Endodermal cell (in vitro differentiated cells): Measurements from ENCODE around the gene SFTPA2. TPM values are rescaled to one million over a fixed set of nuclear protein-coding genes. Genes with fewer than 3 reads are reported as not detected.
"Not testable (repeated sequence)": the region's sequence is repeated elsewhere in the genome, so short reads cannot be mapped to it uniquely, and the experiment has no call there.

Experiments used
- DNase-seq: peaks from one replicate; pipeline ENCODE4 v3.0.0-alpha.2; 2017
- H3K27ac ChIP-seq: 2 replicates; pipeline ENCODE4 v1.5.1; 2013; ENCODE audit warnings: mild to moderate bottlenecking, low read depth, low read length, moderate library complexity
- H3K27me3 ChIP-seq: 2 replicates; pipeline ENCODE4 v1.6.1; 2013; ENCODE audit warnings: mild to moderate bottlenecking, low read length, moderate library complexity; ENCODE audit not compliant: insufficient read depth, control insufficient read depth, poor library complexity, severe bottlenecking
- H3K36me3 ChIP-seq: 2 replicates; pipeline ENCODE4 v1.7.0; 2013; ENCODE audit warnings: mild to moderate bottlenecking, low read length, moderate library complexity; ENCODE audit not compliant: control insufficient read depth, insufficient read depth
- H3K4me1 ChIP-seq: one replicate; pipeline ENCODE4 v1.7.0; 2013; ENCODE audit warnings: low read length; ENCODE audit not compliant: control insufficient read depth, insufficient read depth
- H3K4me3 ChIP-seq: 2 replicates; pipeline ENCODE4 v1.5.1; 2013; ENCODE audit warnings: mild to moderate bottlenecking, low read length, moderate library complexity
- H3K9ac ChIP-seq: 2 replicates; pipeline ENCODE4 v1.6.1; 2013; ENCODE audit warnings: mild to moderate bottlenecking, low read length, moderate library complexity; ENCODE audit not compliant: poor library complexity, severe bottlenecking; ENCODE audit errors: extremely low read depth
- H3K9me3 ChIP-seq: 2 replicates; pipeline ENCODE4 v1.6.1; 2013; ENCODE audit warnings: mild to moderate bottlenecking, low read length, moderate library complexity; ENCODE audit not compliant: control insufficient read depth
- H3K27ac Mint-ChIP-seq: 2 replicates; pipeline ENCODE4 v1.8.0; 2020; ENCODE audit warnings: mixed read lengths
- H3K27me3 Mint-ChIP-seq: 2 replicates; pipeline ENCODE4 v1.8.0; 2021; ENCODE audit warnings: mild to moderate bottlenecking, mixed read lengths; ENCODE audit not compliant: insufficient read depth
- H3K36me3 Mint-ChIP-seq: 2 replicates; pipeline ENCODE4 v1.8.0; 2020; ENCODE audit warnings: low read depth, mixed read lengths
- H3K4me1 Mint-ChIP-seq: 2 replicates; pipeline ENCODE4 v1.8.0; 2020; ENCODE audit warnings: mixed read lengths
- H3K4me3 Mint-ChIP-seq: 2 replicates; pipeline ENCODE4 v1.8.0; 2020; ENCODE audit warnings: mild to moderate bottlenecking, moderate library complexity, mixed read lengths
- H3K9me3 Mint-ChIP-seq: 2 replicates; pipeline ENCODE4 v1.8.0; 2020; ENCODE audit warnings: mild to moderate bottlenecking, mixed read lengths
- WGBS, 2 experiments: methylation state at CpG; one replicate each; pipeline versions ENCODE4 v1.1.5 to v1.1.7; 2013; ENCODE audit warnings: missing lambda C conversion rate in 2 of 2, mixed read lengths in 1 of 2; ENCODE audit not compliant: insufficient coverage in 1 of 2, insufficient read length in 1 of 2; 5-methylcytosine and 5-hydroxymethylcytosine counted together
- total RNA-seq, 2 donors: library from RNA; stranded (reverse); fragmentation: NEBNext Ultra II Directional in 1 of 2; extraction: Animal tissue kit (Norgen Biotek cat#: 25700) in 1 of 2; gene quantifications; 2 replicates in 1 of 2; 3 replicates in 1 of 2; pipeline ENCODE4 v1.2.1, GENCODE V29; 2021
- TF ChIP-seq, protein P1 (sequence below): fragments of 200-600 bp; sonication (generic); conservative IDR thresholded peaks from 2 replicates; pipeline ENCODE4 v1.5.0; 2021; ENCODE audit warnings: antibody characterized with exemption, mild to moderate bottlenecking

Gene SFTPA2
- total RNA-seq, 2 donors from 2014 or later, result not detected

- H3K27ac ChIP-seq, result no peak overlapping the region
- no peak overlapping the region for H3K9ac ChIP-seq
- DNase-seq, result no peak
- H3K27me3 ChIP-seq, result peaks cover 20% of the 10 kb centered on the region
- Mint-ChIP-seq H3K4me1 (no peaks in the 10 kb centered on the region), H3K9me3 (peaks cover 14% of the 10 kb centered on the region), H3K36me3 (no peaks in the 10 kb centered on the region), H3K27me3 (peaks cover 14% of the 10 kb centered on the region), H3K4me3 (no peak overlapping the region), H3K27ac (no peak overlapping the region)
- no peaks in the 10 kb centered on the region for H3K36me3 ChIP-seq
- H3K9me3 ChIP-seq, result no peaks in the 10 kb centered on the region
- no peaks in the 10 kb centered on the region for H3K4me1 ChIP-seq
- TF ChIP-seq, protein P1, sequence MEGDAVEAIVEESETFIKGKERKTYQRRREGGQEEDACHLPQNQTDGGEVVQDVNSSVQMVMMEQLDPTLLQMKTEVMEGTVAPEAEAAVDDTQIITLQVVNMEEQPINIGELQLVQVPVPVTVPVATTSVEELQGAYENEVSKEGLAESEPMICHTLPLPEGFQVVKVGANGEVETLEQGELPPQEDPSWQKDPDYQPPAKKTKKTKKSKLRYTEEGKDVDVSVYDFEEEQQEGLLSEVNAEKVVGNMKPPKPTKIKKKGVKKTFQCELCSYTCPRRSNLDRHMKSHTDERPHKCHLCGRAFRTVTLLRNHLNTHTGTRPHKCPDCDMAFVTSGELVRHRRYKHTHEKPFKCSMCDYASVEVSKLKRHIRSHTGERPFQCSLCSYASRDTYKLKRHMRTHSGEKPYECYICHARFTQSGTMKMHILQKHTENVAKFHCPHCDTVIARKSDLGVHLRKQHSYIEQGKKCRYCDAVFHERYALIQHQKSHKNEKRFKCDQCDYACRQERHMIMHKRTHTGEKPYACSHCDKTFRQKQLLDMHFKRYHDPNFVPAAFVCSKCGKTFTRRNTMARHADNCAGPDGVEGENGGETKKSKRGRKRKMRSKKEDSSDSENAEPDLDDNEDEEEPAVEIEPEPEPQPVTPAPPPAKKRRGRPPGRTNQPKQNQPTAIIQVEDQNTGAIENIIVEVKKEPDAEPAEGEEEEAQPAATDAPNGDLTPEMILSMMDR, result no peak
- WGBS, 2 experiments, result 33 to 78% methylated on average over 1 of the region's 1 CpG
- no peak overlapping the region for H3K4me3 ChIP-seq
These were observed 44.1 kb upstream of the SFTPA2 start for GRCh38 chr10:79604294-79604693.

GRCh38 chr10:79602953-79603352 lies 42.7 kb upstream of the SFTPA2 start:
- no peak for DNase-seq
- TF ChIP-seq, protein P1, result no peak
- Histone ChIP-seq H3K27me3 (peaks cover 16% of the 10 kb centered on the region), H3K36me3 (no peaks in the 10 kb centered on the region), H3K4me3 (no peak overlapping the region), H3K9ac (no peak overlapping the region), H3K4me1 (no peaks in the 10 kb centered on the region), H3K9me3 (peaks cover 6% of the 10 kb centered on the region), H3K27ac (no peak overlapping the region)
- H3K36me3 Mint-ChIP-seq, result peaks cover 2% of the 10 kb centered on the region
- H3K27me3 Mint-ChIP-seq, result peaks cover 14% of the 10 kb centered on the region
- H3K9me3 Mint-ChIP-seq, result peaks cover 28% of the 10 kb centered on the region
- 73 to 83% methylated on average over 1 to 2 of the region's 2 CpGs for WGBS, 2 experiments
- H3K27ac Mint-ChIP-seq, result no peak overlapping the region
- H3K4me3 Mint-ChIP-seq, result no peak overlapping the region
- no peaks in the 10 kb centered on the region for H3K4me1 Mint-ChIP-seq

GRCh38 chr10:79601939-79602338 lies 41.7 kb upstream of the SFTPA2 start:
- no peaks in the 10 kb centered on the region for H3K4me1 Mint-ChIP-seq
- Histone ChIP-seq H3K9me3 (peaks cover 16% of the 10 kb centered on the region), H3K27me3 (peaks cover 13% of the 10 kb centered on the region), H3K9ac (no peak overlapping the region), H3K27ac (no peak overlapping the region), H3K36me3 (no peaks in the 10 kb centered on the region), H3K4me3 (no peak overlapping the region), H3K4me1 (no peaks in the 10 kb centered on the region)
- H3K27me3 Mint-ChIP-seq, result peaks cover 8% of the 10 kb centered on the region
- no peak for DNase-seq
- no peak overlapping the region for H3K4me3 Mint-ChIP-seq
- no peak overlapping the region for H3K27ac Mint-ChIP-seq
- peaks cover 38% of the 10 kb centered on the region for H3K9me3 Mint-ChIP-seq
- H3K36me3 Mint-ChIP-seq, result peaks cover 2% of the 10 kb centered on the region
- WGBS, 2 experiments, result 89% methylated on average over 1 of the region's 1 CpG; no CpG with 5 or more reads in 1 of the 2 experiments
- TF ChIP-seq, protein P1, result no peak

DNA sequence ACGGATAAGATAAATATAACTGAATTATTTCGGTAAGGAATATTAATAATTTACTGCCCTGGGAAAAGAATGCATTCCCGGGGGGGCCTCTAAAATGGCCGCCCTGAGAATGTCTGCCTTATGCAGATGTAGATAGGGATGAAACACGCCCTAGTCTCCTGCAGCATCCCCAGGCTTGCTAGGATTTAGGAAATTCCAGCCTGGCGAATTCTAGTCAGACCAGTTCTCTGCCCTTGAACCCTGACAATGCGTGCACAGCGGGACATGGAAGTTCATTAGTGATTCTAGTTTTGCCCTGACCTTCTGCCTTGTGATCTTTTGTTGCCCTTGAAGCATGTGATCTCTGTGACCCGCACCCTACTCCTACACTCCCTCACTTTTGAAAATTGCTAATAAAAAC lies 39.4 kb upstream of the SFTPA2 start:
- H3K27me3 ChIP-seq, H3K27ac Mint-ChIP-seq, H3K36me3 Mint-ChIP-seq, H3K27ac ChIP-seq, H3K4me3 ChIP-seq, H3K4me3 Mint-ChIP-seq, H3K27me3 Mint-ChIP-seq, H3K4me1 ChIP-seq, DNase-seq, H3K9ac ChIP-seq, H3K4me1 Mint-ChIP-seq, H3K36me3 ChIP-seq: not testable (repeated sequence)
- 83 to 84% methylated on average over 7 to 9 of the region's 9 CpGs for WGBS, 2 experiments
- peaks cover 16% of the 10 kb centered on the region for H3K9me3 ChIP-seq
- H3K9me3 Mint-ChIP-seq, result peaks cover 42% of the 10 kb centered on the region
